H1 (cell line): ENCODE data around the gene FLRT1. TPM values are rescaled to one million over a fixed set of nuclear protein-coding genes. Genes with fewer than 3 reads are reported as not detected.

Source experiments
- CBX5 ChIP-seq: fragments of 300-800, 300-1000 bp; sonication (generic); IDR thresholded peaks from 2 replicates; pipeline ENCODE4 v1.7.1; 2016; ENCODE audit warnings: antibody characterized with exemption, low read length, low read depth
- RNF2 ChIP-seq: fragments of 200-900, 300-1000 bp; sonication (generic); IDR thresholded peaks from 2 replicates; pipeline ENCODE4 v1.7.1; 2016; ENCODE audit warnings: borderline replicate concordance, low read depth, mild to moderate bottlenecking, antibody characterized with exemption, low read length; ENCODE audit not compliant: poor library complexity, severe bottlenecking; ENCODE audit errors: missing control alignments
- polyA plus RNA-seq, 7 experiments: library from polyadenylated mRNA; depleted of rRNA in 3 of 7; stranded (reverse) in 5 of 7; unstranded in 2 of 7; fragments of >200 nt in 5 of 7; fragments of 200-250 nt in 2 of 7; gene quantifications; 1 replicate in 5 of 7; 2 replicates in 1 of 7; 4 replicates in 1 of 7; pipeline versions ENCODE4 v1.2.1 to v1.2.3, GENCODE V29; 2011 to 2013; ENCODE audit warnings: missing spikeins in 2 of 7, mixed read lengths in 2 of 7
- total RNA-seq: library from RNA; stranded (reverse); fragmentation: NEBNext Ultra II Directional; extraction: Animal tissue kit (Norgen Biotek cat#: 25700); gene quantifications from 2 replicates; pipeline ENCODE4 v1.2.1, GENCODE V29; 2021

The FLRT1 gene
- total and polyA plus RNA-seq, 2 of the 8 experiments (the other 6 are each of a cell fraction or from before 2014, with no cell fraction given), result 0.14 to 0.28 TPM

GRCh38 chr11:64001484-64002420 is 34.0 kb upstream of the FLRT1 start (continued):
- no peak for TF ChIP-seq RNF2
- TF ChIP-seq CBX5, result no peak
